Uterus (tissue), 4 donors: ENCODE measurements around the gene OTOGL. TPM values are rescaled to one million over a fixed set of nuclear protein-coding genes. Genes with fewer than 3 reads are reported as not detected.

Experiments used
- DNase-seq, 2 donors: peaks; one replicate each; pipeline ENCODE4 v3.0.0-alpha.2; 2019 to 2020
- H3K27ac ChIP-seq, 2 donors: fragments of 200-600 bp; sonication (generic); 1 replicate in 1 of 2; 2 replicates in 1 of 2; pipeline ENCODE4 v1.5.1; 2016 to 2018
- H3K27me3 ChIP-seq, 2 donors: fragments of 200-600 bp; sonication (generic); one replicate each; pipeline ENCODE4 v1.5.1; 2018 to 2019; ENCODE audit warnings: control low read depth in 1 of 2
- H3K36me3 ChIP-seq, 2 donors: fragments of 200-600 bp; sonication (generic); one replicate each; pipeline ENCODE4 v1.5.1; 2019; ENCODE audit warnings: control low read depth in 1 of 2
- H3K4me1 ChIP-seq, 2 donors: fragments of 200-600 bp; sonication (generic); one replicate each; pipeline ENCODE4 v1.5.1; 2018 to 2019; ENCODE audit warnings: control low read depth in 1 of 2
- H3K4me3 ChIP-seq, 2 donors: fragments of 200-600 bp; sonication (generic); 1 replicate in 1 of 2; 2 replicates in 1 of 2; pipeline ENCODE4 v1.5.1; 2018 to 2019; ENCODE audit warnings: mild to moderate bottlenecking in 1 of 2
- H3K9me3 ChIP-seq, 2 donors: fragments of 200-600 bp; sonication (generic); one replicate each; pipeline ENCODE4 v1.5.1; 2019; ENCODE audit warnings: control low read depth in 1 of 2
- POLR2A ChIP-seq, 2 donors: fragments of 450-650 bp; IDR thresholded peaks; one replicate each; pipeline ENCODE4 v1.6.1; 2016; ENCODE audit warnings: antibody characterized with exemption in 2 of 2, mild to moderate bottlenecking in 1 of 2, moderate library complexity in 1 of 2
- intact Hi-C: fragments of 100-400 bp; cut with DNase I; formaldehyde crosslinking; loops from one replicate; pipeline ENCODE4 v1.15.1; 2023; ENCODE audit warnings: low total_unique reads
- total RNA-seq, 4 donors: library from RNA; depleted of rRNA in 3 of 4; stranded (reverse); fragments of >200 nt in 3 of 4; gene quantifications; one replicate each; pipeline versions ENCODE4 v1.1.0 to v1.2.4, GENCODE V29; 2014 to 2023
- TF ChIP-seq, protein P1 (sequence below), 4 experiments: fragments of 200-600 bp in 2 of 4; fragments of 450-650 bp in 2 of 4; sonication (generic) in 2 of 4; IDR thresholded peaks; one replicate each; pipeline ENCODE4 v1.5.1; 2016 to 2019; ENCODE audit warnings: antibody characterized with exemption in 4 of 4, mild to moderate bottlenecking in 2 of 4, moderate library complexity in 1 of 4
- donor health status: DM: yes; HTN: yes; CAD: no.

Gene OTOGL
- total RNA-seq, 4 donors from 2014 or later, result 0.26 to 1.8 (median 1.2) TPM

GRCh38 chr12:80086025-80086424 is 13.3 kb upstream of the OTOGL start:
- intact Hi-C loops, result no loop called here
- TF ChIP-seq POLR2A (IDR thresholded peaks at IDR 0.05), result no peak
- TF ChIP-seq, protein P1, sequence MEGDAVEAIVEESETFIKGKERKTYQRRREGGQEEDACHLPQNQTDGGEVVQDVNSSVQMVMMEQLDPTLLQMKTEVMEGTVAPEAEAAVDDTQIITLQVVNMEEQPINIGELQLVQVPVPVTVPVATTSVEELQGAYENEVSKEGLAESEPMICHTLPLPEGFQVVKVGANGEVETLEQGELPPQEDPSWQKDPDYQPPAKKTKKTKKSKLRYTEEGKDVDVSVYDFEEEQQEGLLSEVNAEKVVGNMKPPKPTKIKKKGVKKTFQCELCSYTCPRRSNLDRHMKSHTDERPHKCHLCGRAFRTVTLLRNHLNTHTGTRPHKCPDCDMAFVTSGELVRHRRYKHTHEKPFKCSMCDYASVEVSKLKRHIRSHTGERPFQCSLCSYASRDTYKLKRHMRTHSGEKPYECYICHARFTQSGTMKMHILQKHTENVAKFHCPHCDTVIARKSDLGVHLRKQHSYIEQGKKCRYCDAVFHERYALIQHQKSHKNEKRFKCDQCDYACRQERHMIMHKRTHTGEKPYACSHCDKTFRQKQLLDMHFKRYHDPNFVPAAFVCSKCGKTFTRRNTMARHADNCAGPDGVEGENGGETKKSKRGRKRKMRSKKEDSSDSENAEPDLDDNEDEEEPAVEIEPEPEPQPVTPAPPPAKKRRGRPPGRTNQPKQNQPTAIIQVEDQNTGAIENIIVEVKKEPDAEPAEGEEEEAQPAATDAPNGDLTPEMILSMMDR (IDR thresholded peaks at IDR 0.05), result no peak
- DNase-seq, result no peak
- Histone ChIP-seq H3K4me1 (no peaks in the 10 kb centered on the region), H3K27me3 (no peaks in the 10 kb centered on the region), H3K4me3 (no peak overlapping the region), H3K36me3 (no peaks in the 10 kb centered on the region), H3K9me3 (no peaks in the 10 kb centered on the region), H3K27ac (no peak overlapping the region)

DNA sequence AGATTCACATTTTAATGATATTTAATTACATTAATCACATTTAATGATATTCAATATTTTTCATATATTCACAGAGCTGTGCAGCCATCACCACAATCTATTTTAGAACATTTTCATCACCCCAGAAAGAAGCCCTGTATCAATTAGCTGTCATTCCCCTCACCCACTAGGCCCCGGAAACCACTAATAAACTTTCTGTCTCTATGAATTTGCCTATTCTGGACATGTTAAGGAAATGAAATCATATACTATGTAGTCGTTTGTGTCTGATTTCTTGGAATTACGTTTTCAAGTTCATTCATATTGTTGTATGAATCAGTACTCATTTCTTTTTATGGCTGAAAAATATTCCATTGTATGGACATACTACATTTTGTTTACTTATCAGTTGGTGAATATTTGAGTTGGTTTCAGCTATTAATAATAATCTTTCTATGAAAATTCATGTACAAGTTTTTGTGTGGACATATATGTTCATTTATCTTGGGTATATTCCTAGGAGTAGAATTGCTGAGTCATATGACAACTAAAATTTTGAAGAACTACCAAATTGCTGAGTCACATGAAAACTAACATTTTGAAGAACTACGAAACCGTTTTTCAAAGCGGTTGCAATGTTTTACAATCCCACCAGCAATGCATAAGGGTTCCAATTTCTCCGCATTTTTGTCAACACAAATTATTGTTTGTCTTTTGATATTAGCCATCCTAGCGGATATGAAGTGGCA is 11.7 kb upstream of the OTOGL start:
- H3K4me1 ChIP-seq, result no peaks in the 10 kb centered on the region
- no peak overlapping the region for H3K27ac ChIP-seq
- TF ChIP-seq, protein P1 (IDR thresholded peaks at IDR 0.05), result no peak
- no peak for TF ChIP-seq POLR2A (IDR thresholded peaks at IDR 0.05)
- intact Hi-C loops, result no loop called here
- H3K27me3 ChIP-seq, result no peaks in the 10 kb centered on the region
- H3K9me3 ChIP-seq, result no peaks in the 10 kb centered on the region
- no peak overlapping the region for H3K4me3 ChIP-seq
- DNase-seq, result no peak
- H3K36me3 ChIP-seq, result no peaks in the 10 kb centered on the region

GRCh38 chr12:80100591-80100990 is 1.3 kb downstream of the OTOGL start:
- no peaks in the 10 kb centered on the region for H3K36me3 ChIP-seq
- H3K9me3 ChIP-seq, result no peaks in the 10 kb centered on the region
- DNase-seq, result no peak
- H3K4me3 ChIP-seq, result no peak overlapping the region
- H3K4me1 ChIP-seq, result no peaks in the 10 kb centered on the region
- H3K27me3 ChIP-seq, result no peaks in the 10 kb centered on the region
- TF ChIP-seq, protein P1 (IDR thresholded peaks at IDR 0.05), result no peak
- no peak for TF ChIP-seq POLR2A (IDR thresholded peaks at IDR 0.05)
- intact Hi-C loops, result no loop called here
- peak overlapping the region; percentile 16 to 39 for H3K27ac ChIP-seq

DNA sequence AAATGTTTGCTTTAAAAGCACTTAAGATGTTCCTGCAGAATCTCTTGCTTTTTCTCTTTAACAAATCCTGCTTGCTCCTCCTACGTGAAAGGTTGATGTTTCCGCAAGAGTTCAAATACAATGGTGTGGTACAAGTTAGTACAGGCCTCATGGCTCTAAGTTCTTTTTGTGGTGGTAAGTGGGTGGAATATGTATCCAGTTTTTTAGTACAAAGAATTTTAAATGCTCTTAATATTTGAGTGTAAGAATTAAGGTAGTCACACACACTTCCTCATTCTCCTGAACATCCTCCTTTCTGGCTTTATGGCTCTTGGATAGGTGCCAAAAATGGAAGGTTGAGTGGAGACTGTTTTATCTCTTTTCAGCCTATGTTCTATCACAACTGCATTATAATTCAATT is 1.8 kb downstream of the OTOGL start:
- Histone ChIP-seq H3K4me1 (no peaks in the 10 kb centered on the region), H3K4me3 (no peak overlapping the region), H3K27ac (peak overlapping the region; percentile 16 to 39), H3K36me3 (no peaks in the 10 kb centered on the region), H3K9me3 (no peaks in the 10 kb centered on the region), H3K27me3 (no peaks in the 10 kb centered on the region)
- intact Hi-C loops, result no loop called here
- no peak for DNase-seq
- TF ChIP-seq, protein P1 (IDR thresholded peaks at IDR 0.05), result no peak
- TF ChIP-seq POLR2A (IDR thresholded peaks at IDR 0.05), result no peak

- TF ChIP-seq, protein P1 (IDR thresholded peaks at IDR 0.05), result no peak
- no peak for TF ChIP-seq POLR2A (IDR thresholded peaks at IDR 0.05)
- DNase-seq, result no peak
- H3K36me3 ChIP-seq, result no peaks in the 10 kb centered on the region
- H3K4me1 ChIP-seq, result no peaks in the 10 kb centered on the region
- no peak overlapping the region for H3K4me3 ChIP-seq
- no peaks in the 10 kb centered on the region for H3K9me3 ChIP-seq
- H3K27ac ChIP-seq, result no peak overlapping the region
- H3K27me3 ChIP-seq, result no peaks in the 10 kb centered on the region
- intact Hi-C loops, result no loop called here
Measured at GRCh38 chr12:80107221-80107620, 7.9 kb downstream of the OTOGL start.
